Neural progenitor cell (in vitro differentiated cells): ENCODE measurements around the gene JOSD2. TPM values are rescaled to one million over a fixed set of nuclear protein-coding genes. Genes with fewer than 3 reads are reported as not detected.

Source experiments
- DNase-seq: peaks from one replicate; pipeline ENCODE4 v3.0.0-alpha.2; 2016; ENCODE audit warnings: low spot score
- H2AFZ ChIP-seq: fragments of 200-600 bp; sonication (generic); replicated peaks from 2 replicates; pipeline ENCODE4 v1.6.1; 2016; ENCODE audit warnings: antibody characterized with exemption
- H3F3A ChIP-seq: fragments of 200-600 bp; sonication (generic); 2 replicates; pipeline ENCODE4 v1.6.1; 2016; ENCODE audit warnings: antibody characterized with exemption, low read depth
- H3K27ac ChIP-seq: fragments of 200-600 bp; sonication (generic); 2 replicates; pipeline ENCODE4 v1.5.1; 2016; ENCODE audit warnings: mild to moderate bottlenecking
- H3K27me3 ChIP-seq: fragments of 200-600 bp; sonication (generic); 2 replicates; pipeline ENCODE4 v1.6.1; 2016; ENCODE audit warnings: mild to moderate bottlenecking, moderate library complexity
- H3K36me3 ChIP-seq: fragments of 200-600 bp; sonication (generic); 2 replicates; pipeline ENCODE4 v1.5.1; 2016
- H3K4me1 ChIP-seq: fragments of 200-600 bp; sonication (generic); 2 replicates; pipeline ENCODE4 v1.6.1; 2016; ENCODE audit warnings: mixed run types
- H3K4me2 ChIP-seq: fragments of 200-600 bp; sonication (generic); 2 replicates; pipeline ENCODE4 v1.6.1; 2016
- H3K4me3 ChIP-seq: fragments of 200-600 bp; sonication (generic); 2 replicates; pipeline ENCODE4 v1.5.1; 2016
- H3K79me2 ChIP-seq: fragments of 200-600 bp; sonication (generic); 2 replicates; pipeline ENCODE4 v1.6.1; 2016; ENCODE audit warnings: low read depth
- H3K9ac ChIP-seq: fragments of 200-600 bp; sonication (generic); 2 replicates; pipeline ENCODE4 v1.6.1; 2016
- H3K9me3 ChIP-seq: fragments of 200-600 bp; sonication (generic); 2 replicates; pipeline ENCODE4 v1.5.1; 2016; ENCODE audit warnings: low read depth
- H4K20me1 ChIP-seq: fragments of 200-600 bp; sonication (generic); 2 replicates; pipeline ENCODE4 v1.6.1; 2016; ENCODE audit warnings: low read depth
- H3K27ac Mint-ChIP-seq: 3 replicates; pipeline ENCODE4 v1.8.0; 2021; ENCODE audit warnings: mixed read lengths
- H3K27me3 Mint-ChIP-seq: 2 replicates; pipeline ENCODE4 v1.8.0; 2022; ENCODE audit warnings: low read depth, mild to moderate bottlenecking, inconsistent platforms, moderate library complexity, mixed read lengths; ENCODE audit not compliant: insufficient read depth
- H3K36me3 Mint-ChIP-seq: 3 replicates; pipeline ENCODE4 v1.8.0; 2021; ENCODE audit warnings: mixed read lengths
- H3K4me1 Mint-ChIP-seq: 3 replicates; pipeline ENCODE4 v1.8.0; 2021; ENCODE audit warnings: mixed read lengths
- H3K4me3 Mint-ChIP-seq: 3 replicates; pipeline ENCODE4 v1.8.0; 2021; ENCODE audit warnings: mild to moderate bottlenecking, moderate library complexity, mixed read lengths
- H3K9me3 Mint-ChIP-seq: 3 replicates; pipeline ENCODE4 v1.8.0; 2020; ENCODE audit warnings: mixed read lengths
- CTCF ChIP-seq: fragments of 200-600 bp; sonication (generic); IDR thresholded peaks from 2 replicates; pipeline ENCODE4 v1.5.1; 2017; ENCODE audit warnings: antibody characterized with exemption, mild to moderate bottlenecking
- EZH2 ChIP-seq: fragments of 200-600 bp; sonication (generic); IDR thresholded peaks from 2 replicates; pipeline ENCODE4 v1.6.1; 2017; ENCODE audit warnings: antibody characterized with exemption, mild to moderate bottlenecking, moderate library complexity
- EZH2phosphoT487 ChIP-seq: fragments of 200-600 bp; sonication (generic); IDR thresholded peaks from 2 replicates; pipeline ENCODE4 v1.6.1; 2017; ENCODE audit warnings: antibody characterized with exemption
- total RNA-seq: library from RNA; depleted of rRNA; stranded (reverse); fragments of >200 nt; gene quantifications from 2 replicates; pipeline ENCODE4 v1.2.3, GENCODE V29; 2015; ENCODE audit warnings: low replicate concordance

The JOSD2 gene
- total RNA-seq, 1 donor from 2014 or later = 1.7 TPM

GRCh38 chr19:50493171-50493570, 17.8 kb downstream of the JOSD2 start:
- Histone ChIP-seq H3K27me3 (peaks cover 87% of the 10 kb centered on the region), H3K79me2 (no peaks in the 10 kb centered on the region), H2AFZ (no peak overlapping the region), H3K4me2 (no peak overlapping the region), H3K9me3 (no peaks in the 10 kb centered on the region), H3K27ac (no peak overlapping the region), H3F3A (no peaks in the 10 kb centered on the region), H4K20me1 (no peaks in the 10 kb centered on the region), H3K4me3 (no peak overlapping the region), H3K36me3 (no peaks in the 10 kb centered on the region), H3K4me1 (peaks cover 7% of the 10 kb centered on the region), H3K9ac (no peak overlapping the region)
- H3K9me3 Mint-ChIP-seq = peaks cover 7% of the 10 kb centered on the region
- H3K27me3 Mint-ChIP-seq = peaks cover 30% of the 10 kb centered on the region
- peaks cover 7% of the 10 kb centered on the region for H3K36me3 Mint-ChIP-seq
- no peak for DNase-seq
- H3K27ac Mint-ChIP-seq = no peak overlapping the region
- no peak overlapping the region for H3K4me3 Mint-ChIP-seq
- TF ChIP-seq EZH2phosphoT487 = no peak
- H3K4me1 Mint-ChIP-seq = peaks cover 31% of the 10 kb centered on the region

- Mint-ChIP-seq H3K4me3 (no peak overlapping the region), H3K27ac (no peak overlapping the region), H3K9me3 (peaks cover 7% of the 10 kb centered on the region), H3K36me3 (peaks cover 7% of the 10 kb centered on the region), H3K27me3 (peaks cover 31% of the 10 kb centered on the region), H3K4me1 (peaks cover 33% of the 10 kb centered on the region)
- Histone ChIP-seq H3K9ac (no peak overlapping the region), H3K4me1 (peaks cover 7% of the 10 kb centered on the region), H3K36me3 (no peaks in the 10 kb centered on the region), H3K4me2 (no peak overlapping the region), H3K4me3 (no peak overlapping the region), H3K79me2 (no peaks in the 10 kb centered on the region), H2AFZ (no peak overlapping the region), H3K9me3 (no peaks in the 10 kb centered on the region), H3K27ac (no peak overlapping the region), H4K20me1 (no peaks in the 10 kb centered on the region), H3K27me3 (peaks cover 87% of the 10 kb centered on the region), H3F3A (no peaks in the 10 kb centered on the region)
- TF ChIP-seq CTCF (no peak), EZH2phosphoT487 (no peak), EZH2 (no peak)
- peak; percentile 24 for DNase-seq
Observed at GRCh38 chr19:50492303-50493052, 18.5 kb downstream of the JOSD2 start.

DNA sequence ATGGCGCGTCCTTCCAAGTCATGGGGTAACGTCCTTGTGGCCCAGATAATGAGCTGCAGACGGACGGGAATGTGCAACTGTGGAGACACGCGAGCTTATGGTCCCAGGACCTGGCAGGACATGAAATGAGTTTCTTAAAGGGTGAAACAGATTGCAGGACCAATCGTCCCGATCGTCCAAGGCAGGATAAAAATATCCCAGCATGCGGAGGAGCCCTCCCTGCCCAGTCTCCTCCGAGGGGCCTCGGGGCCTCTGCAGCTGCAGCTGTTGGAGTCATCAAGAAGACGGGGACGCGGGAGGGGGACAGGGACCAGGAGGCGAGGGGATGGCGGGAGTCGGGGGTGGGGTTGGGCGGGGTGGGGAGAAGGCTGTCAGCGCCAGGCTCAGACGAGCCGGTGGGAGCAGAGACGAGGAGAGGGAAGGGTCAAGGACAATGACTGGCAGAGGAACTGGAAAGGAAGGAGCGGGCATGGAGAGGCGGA, 20.0 kb downstream of the JOSD2 start:
- Mint-ChIP-seq H3K27ac (no peak overlapping the region), H3K36me3 (peaks cover 12% of the 10 kb centered on the region), H3K27me3 (peaks cover 29% of the 10 kb centered on the region), H3K4me3 (peak overlapping the region; percentile 1), H3K9me3 (peaks cover 16% of the 10 kb centered on the region), H3K4me1 (peaks cover 36% of the 10 kb centered on the region)
- no peaks in the 10 kb centered on the region for H3K36me3 ChIP-seq
- H3K9me3 ChIP-seq = peaks cover 8% of the 10 kb centered on the region
- H3F3A ChIP-seq = peaks cover 5% of the 10 kb centered on the region
- TF ChIP-seq CTCF (no peak), EZH2phosphoT487 (no peak), EZH2 (no peak)
- peaks cover 91% of the 10 kb centered on the region for H3K27me3 ChIP-seq
- H3K4me3 ChIP-seq = no peak overlapping the region
- no peaks in the 10 kb centered on the region for H3K4me1 ChIP-seq
- H4K20me1 ChIP-seq = no peaks in the 10 kb centered on the region
- no peak overlapping the region for H3K27ac ChIP-seq
- H3K4me2 ChIP-seq = no peak overlapping the region
- no peak for DNase-seq
- H3K9ac ChIP-seq = no peak overlapping the region
- no peak overlapping the region for H2AFZ ChIP-seq
- H3K79me2 ChIP-seq = no peaks in the 10 kb centered on the region

DNA sequence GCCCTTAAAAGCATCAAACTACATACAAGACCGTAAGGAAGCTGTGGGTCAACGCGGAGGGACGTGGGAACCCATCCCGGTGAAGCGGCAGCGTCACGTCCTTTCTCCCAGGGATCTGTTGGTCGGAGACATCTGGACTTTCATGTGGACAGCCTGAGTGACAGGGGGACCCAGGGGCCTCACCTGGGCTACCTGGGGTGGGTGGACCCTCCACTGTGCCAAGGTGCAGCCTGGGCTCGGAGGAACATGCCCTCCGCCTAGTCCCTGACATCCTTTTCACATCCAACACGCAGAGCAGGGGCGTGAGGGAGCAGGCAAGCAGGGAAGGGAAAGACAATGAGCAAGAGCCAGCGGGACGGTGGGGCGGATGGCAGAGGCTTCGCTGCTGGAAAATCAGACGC, 20.6 kb downstream of the JOSD2 start:
- Histone ChIP-seq H2AFZ (no peak overlapping the region), H3K4me1 (no peaks in the 10 kb centered on the region), H3K27me3 (peaks cover 91% of the 10 kb centered on the region), H3K4me3 (no peak overlapping the region), H3F3A (peaks cover 5% of the 10 kb centered on the region), H3K36me3 (no peaks in the 10 kb centered on the region), H3K4me2 (no peak overlapping the region), H3K27ac (no peak overlapping the region), H3K79me2 (no peaks in the 10 kb centered on the region), H3K9me3 (peaks cover 9% of the 10 kb centered on the region), H4K20me1 (no peaks in the 10 kb centered on the region), H3K9ac (no peak overlapping the region)
- Mint-ChIP-seq H3K9me3 (peaks cover 21% of the 10 kb centered on the region), H3K27me3 (peaks cover 27% of the 10 kb centered on the region), H3K4me3 (peak overlapping the region; percentile 14), H3K4me1 (peaks cover 36% of the 10 kb centered on the region), H3K36me3 (peaks cover 17% of the 10 kb centered on the region), H3K27ac (no peak overlapping the region)
- TF ChIP-seq EZH2phosphoT487 (no peak), EZH2 (no peak), CTCF (no peak)
- DNase-seq = no peak
